ENCODE results near the gene ANKFN1.

ANKFN1 gene

GRCh38 chr17:56231252-56231651 lies 78.0 kb downstream of the ANKFN1 start:
- TF ChIP-seq EZH2phosphoT487 (IDR thresholded peaks at IDR 0.05; ENCODE audit: low read length) (no peak), EZH2 (optimal IDR thresholded peaks at IDR 0.05; ENCODE audit: low read depth, low read length) (no peak)
- TF ChIP-seq, protein P1, sequence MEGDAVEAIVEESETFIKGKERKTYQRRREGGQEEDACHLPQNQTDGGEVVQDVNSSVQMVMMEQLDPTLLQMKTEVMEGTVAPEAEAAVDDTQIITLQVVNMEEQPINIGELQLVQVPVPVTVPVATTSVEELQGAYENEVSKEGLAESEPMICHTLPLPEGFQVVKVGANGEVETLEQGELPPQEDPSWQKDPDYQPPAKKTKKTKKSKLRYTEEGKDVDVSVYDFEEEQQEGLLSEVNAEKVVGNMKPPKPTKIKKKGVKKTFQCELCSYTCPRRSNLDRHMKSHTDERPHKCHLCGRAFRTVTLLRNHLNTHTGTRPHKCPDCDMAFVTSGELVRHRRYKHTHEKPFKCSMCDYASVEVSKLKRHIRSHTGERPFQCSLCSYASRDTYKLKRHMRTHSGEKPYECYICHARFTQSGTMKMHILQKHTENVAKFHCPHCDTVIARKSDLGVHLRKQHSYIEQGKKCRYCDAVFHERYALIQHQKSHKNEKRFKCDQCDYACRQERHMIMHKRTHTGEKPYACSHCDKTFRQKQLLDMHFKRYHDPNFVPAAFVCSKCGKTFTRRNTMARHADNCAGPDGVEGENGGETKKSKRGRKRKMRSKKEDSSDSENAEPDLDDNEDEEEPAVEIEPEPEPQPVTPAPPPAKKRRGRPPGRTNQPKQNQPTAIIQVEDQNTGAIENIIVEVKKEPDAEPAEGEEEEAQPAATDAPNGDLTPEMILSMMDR (IDR thresholded peaks at IDR 0.05; ENCODE audit: low read length): no peak
- H2AFZ ChIP-seq (ENCODE audit: low read length): no peak overlapping the region
- DNase-seq: no peak
- no peak overlapping the region for H3K4me2 ChIP-seq (ENCODE audit: low read depth, low read length)
- no peaks in the 10 kb centered on the region for H3K9me2 ChIP-seq (replicated peaks; ENCODE audit: insufficient read depth, low read length)
- H3F3A ChIP-seq (ENCODE audit: insufficient read depth, low read length): no peaks in the 10 kb centered on the region
- H3K9ac ChIP-seq (ENCODE audit: low read length): no peak overlapping the region
- no peaks in the 10 kb centered on the region for H3K4me1 ChIP-seq (ENCODE audit: low read length)
- H3K36me3 ChIP-seq (replicated peaks; ENCODE audit: insufficient read depth, low read length): no peaks in the 10 kb centered on the region
- H3K79me2 ChIP-seq (ENCODE audit: low read length): no peaks in the 10 kb centered on the region
- no peaks in the 10 kb centered on the region for H3K27me3 ChIP-seq (replicated peaks; ENCODE audit: insufficient read depth, low read length)
- no peak overlapping the region for H3K27ac ChIP-seq (ENCODE audit: low read length)
- no peak overlapping the region for H3K4me3 ChIP-seq (ENCODE audit: low read length)
- H3K9me3 ChIP-seq (replicated peaks; ENCODE audit: insufficient read depth, low read length): no peaks in the 10 kb centered on the region
- no peaks in the 10 kb centered on the region for H4K20me1 ChIP-seq (ENCODE audit: insufficient read depth, low read length)

DNA sequence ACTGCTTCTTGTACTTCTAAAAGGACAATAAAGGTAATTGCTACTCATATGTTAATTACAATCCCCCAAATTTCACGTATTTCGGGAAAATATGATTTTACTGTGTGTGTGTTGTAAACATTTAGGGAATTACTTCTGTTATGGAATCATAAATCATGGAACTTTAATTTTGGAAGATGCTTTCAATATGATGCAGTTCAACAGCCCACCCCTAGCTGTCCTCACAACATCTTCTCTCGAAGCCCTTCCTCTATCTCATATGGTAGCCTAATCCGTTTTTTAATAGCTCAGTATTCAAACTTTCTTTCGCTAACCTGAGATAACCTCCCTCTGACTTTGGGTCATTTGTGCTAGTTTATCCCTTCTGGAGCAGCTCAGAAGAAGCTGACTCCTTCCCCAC lies 78.4 kb downstream of the ANKFN1 start:
- H3K4me2 ChIP-seq (ENCODE audit: low read depth, low read length): no peak overlapping the region

GRCh38 chr17:56244268-56244890 lies 91.1 kb downstream of the ANKFN1 start:
- Histone ChIP-seq H3K9me3 (replicated peaks; ENCODE audit: insufficient read depth, low read length) (no peaks in the 10 kb centered on the region), H3K79me2 (ENCODE audit: low read length) (no peaks in the 10 kb centered on the region), H3K4me1 (ENCODE audit: low read length) (no peaks in the 10 kb centered on the region), H3K4me3 (ENCODE audit: low read length) (no peak overlapping the region), H4K20me1 (ENCODE audit: insufficient read depth, low read length) (no peaks in the 10 kb centered on the region), H3K9me2 (replicated peaks; ENCODE audit: insufficient read depth, low read length) (no peaks in the 10 kb centered on the region), H3F3A (ENCODE audit: insufficient read depth, low read length) (no peaks in the 10 kb centered on the region), H3K27ac (ENCODE audit: low read length) (no peak overlapping the region), H3K27me3 (replicated peaks; ENCODE audit: insufficient read depth, low read length) (no peaks in the 10 kb centered on the region), H2AFZ (ENCODE audit: low read length) (no peak overlapping the region), H3K4me2 (ENCODE audit: low read depth, low read length) (no peak overlapping the region), H3K9ac (ENCODE audit: low read length) (no peak overlapping the region), H3K36me3 (replicated peaks; ENCODE audit: insufficient read depth, low read length) (no peaks in the 10 kb centered on the region)
- TF ChIP-seq EZH2phosphoT487 (IDR thresholded peaks at IDR 0.05; ENCODE audit: low read length): no peak
- TF ChIP-seq, protein P1 (IDR thresholded peaks at IDR 0.05; ENCODE audit: low read length): no peak
- DNase-seq: no peak

More for the DNA sequence above, 78.4 kb downstream of the ANKFN1 start:
- DNase-seq: no peak
- no peak overlapping the region for H3K4me3 ChIP-seq (ENCODE audit: low read length)
- H3K27ac ChIP-seq (ENCODE audit: low read length): no peak overlapping the region
- no peaks in the 10 kb centered on the region for H3K36me3 ChIP-seq (replicated peaks; ENCODE audit: insufficient read depth, low read length)
- no peaks in the 10 kb centered on the region for H3K4me1 ChIP-seq (ENCODE audit: low read length)
- no peak overlapping the region for H2AFZ ChIP-seq (ENCODE audit: low read length)
- H4K20me1 ChIP-seq (ENCODE audit: insufficient read depth, low read length): no peaks in the 10 kb centered on the region
- H3K9me3 ChIP-seq (replicated peaks; ENCODE audit: insufficient read depth, low read length): no peaks in the 10 kb centered on the region
- H3K9ac ChIP-seq (ENCODE audit: low read length): no peak overlapping the region
- H3K79me2 ChIP-seq (ENCODE audit: low read length): no peaks in the 10 kb centered on the region
- H3F3A ChIP-seq (ENCODE audit: insufficient read depth, low read length): no peaks in the 10 kb centered on the region
- TF ChIP-seq, protein P1 (IDR thresholded peaks at IDR 0.05; ENCODE audit: low read length): no peak
- no peak for TF ChIP-seq EZH2phosphoT487 (IDR thresholded peaks at IDR 0.05; ENCODE audit: low read length)
- no peak for TF ChIP-seq EZH2 (optimal IDR thresholded peaks at IDR 0.05; ENCODE audit: low read depth, low read length)
- H3K9me2 ChIP-seq (replicated peaks; ENCODE audit: insufficient read depth, low read length): no peaks in the 10 kb centered on the region
- H3K27me3 ChIP-seq (replicated peaks; ENCODE audit: insufficient read depth, low read length): no peaks in the 10 kb centered on the region

Data from MM.1S (cell line).